Stimulated activated CD8-positive, alpha-beta memory T cell treated with anti-CD3 and anti-CD28 coated beads, Interleukin-7, amount 100 ng/mL, for 24 hours (primary cell): ENCODE measurements around the gene NMNAT1.
"Not testable (repeated sequence)": the region's sequence is repeated elsewhere in the genome, so short reads cannot be mapped to it uniquely, and the experiment has no call there.

Experiments used
- DNase-seq: peaks from one replicate; pipeline ENCODE4 v3.0.0-alpha.2; 2020; ENCODE audit warnings: low read depth

Gene NMNAT1

GRCh38 chr1:9920606-9921005 is 22.7 kb upstream of the NMNAT1 start:
- DNase-seq: no peak

- DNase-seq: no peak
Observed at GRCh38 chr1:9922342-9922741, 20.9 kb upstream of the NMNAT1 start.

GRCh38 chr1:9927259-9927658 is 16.0 kb upstream of the NMNAT1 start:
- no peak for DNase-seq

- no peak for DNase-seq
Observed at GRCh38 chr1:9929431-9930385, 13.6 kb upstream of the NMNAT1 start.

GRCh38 chr1:9942399-9942938 is 806 bp upstream of the NMNAT1 start:
- DNase-seq: no peak

- DNase-seq: no peak
Observed at GRCh38 chr1:9946315-9946714, 3.0 kb downstream of the NMNAT1 start.

GRCh38 chr1:9957726-9958125 is 14.5 kb downstream of the NMNAT1 start:
- no peak for DNase-seq

GRCh38 chr1:9960011-9960410 is 16.7 kb downstream of the NMNAT1 start:
- DNase-seq: no peak

- DNase-seq: no peak
Observed at GRCh38 chr1:9960706-9961562, 17.7 kb downstream of the NMNAT1 start.

- DNase-seq: no peak
Observed at GRCh38 chr1:9984253-9984652, 41.0 kb downstream of the NMNAT1 start.

GRCh38 chr1:9985001-9985400 is 41.7 kb downstream of the NMNAT1 start:
- DNase-seq: no peak

- DNase-seq: no peak
Observed at GRCh38 chr1:9989773-9990172, 46.5 kb downstream of the NMNAT1 start.

- no peak for DNase-seq
Observed at GRCh38 chr1:9990944-9991343, 47.7 kb downstream of the NMNAT1 start.

GRCh38 chr1:9992910-9993309 is 49.6 kb downstream of the NMNAT1 start:
- no peak for DNase-seq

GRCh38 chr1:9993561-9994075 is 50.3 kb downstream of the NMNAT1 start:
- no peak for DNase-seq

GRCh38 chr1:9996624-9997582 is 53.6 kb downstream of the NMNAT1 start, which contains the start of gene RBP7:
Gene RBP7, plus strand, starts transcription at chr1:9997228. Its CDS starts 31 bp downstream, at chr1:9997259.
- DNase-seq: no peak

- no peak for DNase-seq
Observed at GRCh38 chr1:10001016-10001665, 57.9 kb downstream of the NMNAT1 start.

- DNase-seq: not testable (repeated sequence)
Observed at GRCh38 chr1:10005248-10005647, 62.0 kb downstream of the NMNAT1 start.

- DNase-seq: no peak
Observed at GRCh38 chr1:10007169-10007568, 63.9 kb downstream of the NMNAT1 start.

- DNase-seq: no peak
Observed at GRCh38 chr1:10014016-10014415, 70.7 kb downstream of the NMNAT1 start.

GRCh38 chr1:10019561-10019960 is 76.3 kb downstream of the NMNAT1 start:
- no peak for DNase-seq
